Progenitor cell of endocrine pancreas (in vitro differentiated cells): ENCODE results near the gene LPGAT1. TPM values are rescaled to one million over a fixed set of nuclear protein-coding genes. Genes with fewer than 3 reads are reported as not detected.

ENCODE experiments used
- DNase-seq: peaks from one replicate; pipeline ENCODE4 v3.0.0; 2021; ENCODE audit warnings: low spot score; ENCODE audit not compliant: unreplicated experiment
- H3K27ac Mint-ChIP-seq: 2 replicates; pipeline ENCODE4 v1.8.0; 2021; ENCODE audit warnings: mild to moderate bottlenecking, moderate library complexity, mixed read lengths
- H3K27me3 Mint-ChIP-seq: 2 replicates; pipeline ENCODE4 v1.8.0; 2021; ENCODE audit warnings: mixed read lengths
- H3K36me3 Mint-ChIP-seq: 2 replicates; pipeline ENCODE4 v1.8.0; 2022; ENCODE audit warnings: mixed read lengths; ENCODE audit not compliant: insufficient read depth
- H3K4me1 Mint-ChIP-seq: 2 replicates; pipeline ENCODE4 v1.8.0; 2021; ENCODE audit warnings: low read depth, mixed read lengths
- H3K4me3 Mint-ChIP-seq: 2 replicates; pipeline ENCODE4 v1.8.0; 2021; ENCODE audit warnings: low read depth, mild to moderate bottlenecking, moderate library complexity, mixed read lengths
- H3K9me3 Mint-ChIP-seq: 2 replicates; pipeline ENCODE4 v1.8.0; 2021; ENCODE audit warnings: low read depth, mixed read lengths
- CTCF ChIP-seq: fragments of 200-600 bp; sonication (generic); IDR thresholded peaks from one replicate; pipeline ENCODE4 v1.5.0; 2021; ENCODE audit warnings: antibody characterized with exemption, mild to moderate bottlenecking; ENCODE audit not compliant: unreplicated experiment
- total RNA-seq: library from RNA; stranded (reverse); gene quantifications from 2 replicates; pipeline ENCODE4 v1.2.1, GENCODE V29; 2021

Gene LPGAT1
- total RNA-seq, 1 donor from 2014 or later = 59.5 TPM

- no peaks in the 10 kb centered on the region for H3K27me3 Mint-ChIP-seq
- H3K27ac Mint-ChIP-seq = no peak overlapping the region
- DNase-seq = no peak
- H3K9me3 Mint-ChIP-seq = no peaks in the 10 kb centered on the region
- H3K4me1 Mint-ChIP-seq = peaks cover 45% of the 10 kb centered on the region
- no peak for TF ChIP-seq CTCF
- peaks cover 11% of the 10 kb centered on the region for H3K36me3 Mint-ChIP-seq
- H3K4me3 Mint-ChIP-seq = no peak overlapping the region
Measured at GRCh38 chr1:211748810-211749209, 81.8 kb downstream of the LPGAT1 start.

- DNase-seq = no peak
- H3K27me3 Mint-ChIP-seq = peaks cover 18% of the 10 kb centered on the region
- no peaks in the 10 kb centered on the region for H3K9me3 Mint-ChIP-seq
- TF ChIP-seq CTCF = no peak
- H3K36me3 Mint-ChIP-seq = peaks cover 6% of the 10 kb centered on the region
- no peak overlapping the region for H3K4me3 Mint-ChIP-seq
- H3K4me1 Mint-ChIP-seq = peaks cover 20% of the 10 kb centered on the region
- H3K27ac Mint-ChIP-seq = no peak overlapping the region
Measured at GRCh38 chr1:211742889-211743529, 87.6 kb downstream of the LPGAT1 start.

GRCh38 chr1:211742272-211742671 is 88.3 kb downstream of the LPGAT1 start:
- no peak for DNase-seq
- Mint-ChIP-seq H3K4me1 (peaks cover 20% of the 10 kb centered on the region), H3K9me3 (no peaks in the 10 kb centered on the region), H3K4me3 (no peak overlapping the region), H3K27ac (no peak overlapping the region), H3K36me3 (peaks cover 6% of the 10 kb centered on the region), H3K27me3 (peaks cover 21% of the 10 kb centered on the region)
- TF ChIP-seq CTCF = no peak

- Mint-ChIP-seq H3K9me3 (no peaks in the 10 kb centered on the region), H3K4me3 (no peak overlapping the region), H3K36me3 (peaks cover 4% of the 10 kb centered on the region), H3K4me1 (peaks cover 18% of the 10 kb centered on the region), H3K27me3 (peaks cover 22% of the 10 kb centered on the region), H3K27ac (no peak overlapping the region)
- DNase-seq = no peak
- no peak for TF ChIP-seq CTCF
Measured at GRCh38 chr1:211741788-211742187, 88.8 kb downstream of the LPGAT1 start.

GRCh38 chr1:211741116-211741515 is 89.4 kb downstream of the LPGAT1 start:
- H3K27ac Mint-ChIP-seq = no peak overlapping the region

More at GRCh38 chr1:211741116-211741515, 89.4 kb downstream of the LPGAT1 start:
- H3K36me3 Mint-ChIP-seq = no peaks in the 10 kb centered on the region
- no peak overlapping the region for H3K4me3 Mint-ChIP-seq
- H3K4me1 Mint-ChIP-seq = peaks cover 18% of the 10 kb centered on the region
- H3K9me3 Mint-ChIP-seq = no peaks in the 10 kb centered on the region
- peaks cover 23% of the 10 kb centered on the region for H3K27me3 Mint-ChIP-seq
- TF ChIP-seq CTCF = no peak
- DNase-seq = no peak
